Natural killer cell (primary cell): ENCODE measurements around the gene GZMB. TPM values are rescaled to one million over a fixed set of nuclear protein-coding genes. Genes with fewer than 3 reads are reported as not detected.
A peak's percentile ranks its signal among the peaks of the same experiment; 100 is the strongest.

Experiments
- ATAC-seq, 3 donors: fragments of 150-1000 bp in 2 of 3; fragments of 200-7000 bp in 1 of 3; cut with Tn5 transposase; 1 replicate in 1 of 3; 2 replicates in 2 of 3; pipeline ENCODE4 v1.10.0; 2021; ENCODE audit warnings: mild to moderate bottlenecking in 2 of 3, moderate library complexity in 2 of 3
- DNase-seq, 2 donors: peaks; one replicate each; pipeline versions ENCODE4 v3.0.0 to v3.0.0-alpha.2; 2013 to 2021; ENCODE audit warnings: mixed read lengths in 1 of 2
- H3K27ac ChIP-seq: one replicate; pipeline ENCODE4 v1.5.1; 2013; ENCODE audit warnings: mild to moderate bottlenecking, low read length
- H3K27me3 ChIP-seq: one replicate; pipeline ENCODE4 v1.6.1; 2013; ENCODE audit warnings: low read length; ENCODE audit not compliant: control insufficient read depth, insufficient read depth
- H3K36me3 ChIP-seq: one replicate; pipeline ENCODE4 v1.6.1; 2013; ENCODE audit warnings: low read length; ENCODE audit not compliant: control insufficient read depth, insufficient read depth
- H3K4me1 ChIP-seq: one replicate; pipeline ENCODE4 v1.6.1; 2013; ENCODE audit warnings: low read length; ENCODE audit not compliant: control insufficient read depth, insufficient read depth
- H3K4me3 ChIP-seq: one replicate; pipeline ENCODE4 v1.5.1; 2013; ENCODE audit warnings: low read length
- H3K9me3 ChIP-seq: one replicate; pipeline ENCODE4 v1.6.1; 2013; ENCODE audit warnings: low read length; ENCODE audit not compliant: control insufficient read depth, insufficient read depth
- H3K27ac Mint-ChIP-seq, 2 donors: one replicate each; pipeline ENCODE4 v1.8.0; 2022; ENCODE audit warnings: mild to moderate bottlenecking in 2 of 2, mixed read lengths in 2 of 2, moderate library complexity in 1 of 2
- H3K27me3 Mint-ChIP-seq, 2 donors: one replicate each; pipeline ENCODE4 v1.8.0; 2022; ENCODE audit warnings: low read depth in 2 of 2, mixed read lengths in 2 of 2
- H3K36me3 Mint-ChIP-seq: one replicate; pipeline ENCODE4 v1.8.0; 2022; ENCODE audit warnings: mixed read lengths
- H3K4me1 Mint-ChIP-seq, 2 donors: one replicate each; pipeline ENCODE4 v1.8.0; 2022; ENCODE audit warnings: mixed read lengths in 2 of 2
- H3K4me3 Mint-ChIP-seq: one replicate; pipeline ENCODE4 v1.8.0; 2022; ENCODE audit warnings: mild to moderate bottlenecking, moderate library complexity, mixed read lengths
- H3K9me3 Mint-ChIP-seq, 2 donors: one replicate each; pipeline ENCODE4 v1.8.0; 2022; ENCODE audit warnings: mixed read lengths in 2 of 2
- CTCF ChIP-seq: fragments of 200-600 bp; IDR thresholded peaks from one replicate; pipeline ENCODE4 v1.8.0; 2022; ENCODE audit warnings: antibody characterized with exemption
- WGBS: methylation state at CpG from one replicate; pipeline ENCODE4 v1.1.7; 2013; ENCODE audit warnings: missing lambda C conversion rate; ENCODE audit not compliant: insufficient coverage; 5-methylcytosine and 5-hydroxymethylcytosine counted together
- intact Hi-C: fragments of 100-400 bp; cut with micrococcal nuclease; formaldehyde crosslinking; loops from one replicate; pipeline ENCODE4 v1.14.2; 2022
- total RNA-seq, 4 donors: library from RNA; stranded (reverse); fragments of 120-200 nt in 1 of 4; gene quantifications; one replicate each; pipeline versions ENCODE4 v1.2.3 to v1.2.4, GENCODE V29; 2013 to 2022

GZMB gene
- total RNA-seq, 3 donors from 2014 or later (not counting 1 experiment from before 2014, with no cell fraction given): 1,176 to 1,565 (median 1,384) TPM

GRCh38 chr14:24613241-24613640 is 20.7 kb downstream of the GZMB start:
- ATAC-seq (no peak), DNase-seq (no peak)
- Mint-ChIP-seq H3K36me3 (no peaks in the 10 kb centered on the region), H3K27ac (peak overlapping the region; percentile 99), H3K9me3 (no peaks in the 10 kb centered on the region), H3K4me1 (peaks cover 60 to 61% of the 10 kb centered on the region in 2 donors), H3K27me3 (no peaks in the 10 kb centered on the region), H3K4me3 (no peak overlapping the region)
- no peak for TF ChIP-seq CTCF
- intact Hi-C loops: no loop called here
- no peak overlapping the region for H3K4me3 ChIP-seq
- H3K4me1 ChIP-seq: peaks cover 45% of the 10 kb centered on the region
- no peaks in the 10 kb centered on the region for H3K36me3 ChIP-seq
- 71% methylated on average over 1 of the region's 1 CpG for WGBS
- H3K27ac ChIP-seq: peak overlapping the region; percentile 64
- no peaks in the 10 kb centered on the region for H3K9me3 ChIP-seq
- no peaks in the 10 kb centered on the region for H3K27me3 ChIP-seq

GRCh38 chr14:24612196-24612595 is 21.8 kb downstream of the GZMB start:
- no peak overlapping the region for H3K4me3 ChIP-seq
- Mint-ChIP-seq H3K4me1 (peaks cover 70 to 72% of the 10 kb centered on the region in 2 donors), H3K4me3 (peak overlapping the region; percentile 66), H3K27me3 (no peaks in the 10 kb centered on the region), H3K36me3 (no peaks in the 10 kb centered on the region), H3K27ac (peak overlapping the region; percentile 99), H3K9me3 (no peaks in the 10 kb centered on the region)
- no peak for TF ChIP-seq CTCF
- H3K27ac ChIP-seq: peak overlapping the region; percentile 64
- DNase-seq (peak in 1 of 2 donors; percentile 45), ATAC-seq (no peak)
- H3K4me1 ChIP-seq: peaks cover 55% of the 10 kb centered on the region
- H3K36me3 ChIP-seq: no peaks in the 10 kb centered on the region
- H3K9me3 ChIP-seq: no peaks in the 10 kb centered on the region
- no peaks in the 10 kb centered on the region for H3K27me3 ChIP-seq
- intact Hi-C loops: no loop called here

GRCh38 chr14:24609655-24610344 is 24.2 kb downstream of the GZMB start, which contains the start of gene GZMH:
Gene GZMH (minus strand): TSS chr14:24609685. CDS start chr14:24609613, 72 bp downstream.
- peaks cover 91 to 96% of the 10 kb centered on the region in 2 donors for H3K4me1 Mint-ChIP-seq
- H3K27ac ChIP-seq: peak within 1 kb of the TSS; percentile 83
- peak in 1 of 2 donors; percentile 63 for DNase-seq
- peak within 1 kb of the TSS; percentile 95 for H3K4me3 Mint-ChIP-seq
- peaks cover 76% of the 10 kb centered on the region for H3K4me1 ChIP-seq
- no peaks in the 10 kb centered on the region for H3K9me3 ChIP-seq
- WGBS: 43% methylated on average over 1 of the region's 2 CpGs
- H3K27me3 ChIP-seq: no peaks in the 10 kb centered on the region
- peak; percentile 76 to 88 (median 84) for ATAC-seq
- no peaks in the 10 kb centered on the region for H3K9me3 Mint-ChIP-seq
- no peaks in the 10 kb centered on the region for H3K36me3 Mint-ChIP-seq
- no peaks in the 10 kb centered on the region for H3K27me3 Mint-ChIP-seq
- peak within 1 kb of the TSS; percentile 36 for H3K4me3 ChIP-seq
- TF ChIP-seq CTCF: no peak
- peak within 1 kb of the TSS; percentile 99 for H3K27ac Mint-ChIP-seq
- intact Hi-C loops: loop anchor here (1.0 to 5.0 kb wide), 4 partner anchors 17 to 523 kb away; no protein-coding TSS in a partner anchor
- no peaks in the 10 kb centered on the region for H3K36me3 ChIP-seq
